AG09309 (cell line): ENCODE data around the gene AFMID.

Source experiments
- DNase-seq: peaks from one replicate; pipeline ENCODE4 v3.0.0-alpha.2; 2010; ENCODE audit warnings: low read depth
- H3K4me3 ChIP-seq: 2 replicates; pipeline ENCODE4 v1.5.1; 2011; ENCODE audit warnings: mild to moderate bottlenecking, low read depth, low read length, moderate library complexity; ENCODE audit not compliant: control insufficient read depth
- CTCF ChIP-seq: IDR thresholded peaks from 2 replicates; pipeline ENCODE4 v1.5.1; 2011; ENCODE audit warnings: mild to moderate bottlenecking, low read depth, low read length, inconsistent platforms; ENCODE audit not compliant: insufficient read depth, control insufficient read depth; ENCODE audit errors: missing control alignments

Gene AFMID

GRCh38 chr17:78174870-78175642, 12.1 kb upstream of the AFMID start:
- no peak for DNase-seq
- no peak overlapping the region for H3K4me3 ChIP-seq

DNA sequence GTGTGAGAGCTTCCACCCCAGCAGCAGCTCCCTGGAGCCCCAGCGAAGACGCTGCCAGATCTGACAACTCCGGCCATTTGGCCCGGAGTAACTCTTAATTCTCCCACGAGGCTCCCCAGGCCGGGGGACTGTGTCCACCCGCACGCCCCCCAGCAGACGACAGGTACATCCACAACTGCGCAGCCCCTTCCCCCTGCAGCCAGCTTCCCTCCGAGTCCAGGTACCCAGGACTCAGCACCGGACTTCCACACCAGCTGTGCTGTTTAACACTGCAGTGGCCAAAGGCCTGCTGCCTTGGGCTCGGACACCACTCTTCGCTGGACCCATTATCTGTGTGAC, 11.6 kb upstream of the AFMID start:
- H3K4me3 ChIP-seq: no peak overlapping the region
- no peak for DNase-seq
- TF ChIP-seq CTCF: no peak

More at GRCh38 chr17:78174870-78175642, 12.1 kb upstream of the AFMID start:
- no peak for TF ChIP-seq CTCF

GRCh38 chr17:78176548-78177025, 10.6 kb upstream of the AFMID start:
- no peak overlapping the region for H3K4me3 ChIP-seq
- DNase-seq: no peak
- peak; percentile 84 for TF ChIP-seq CTCF

DNA sequence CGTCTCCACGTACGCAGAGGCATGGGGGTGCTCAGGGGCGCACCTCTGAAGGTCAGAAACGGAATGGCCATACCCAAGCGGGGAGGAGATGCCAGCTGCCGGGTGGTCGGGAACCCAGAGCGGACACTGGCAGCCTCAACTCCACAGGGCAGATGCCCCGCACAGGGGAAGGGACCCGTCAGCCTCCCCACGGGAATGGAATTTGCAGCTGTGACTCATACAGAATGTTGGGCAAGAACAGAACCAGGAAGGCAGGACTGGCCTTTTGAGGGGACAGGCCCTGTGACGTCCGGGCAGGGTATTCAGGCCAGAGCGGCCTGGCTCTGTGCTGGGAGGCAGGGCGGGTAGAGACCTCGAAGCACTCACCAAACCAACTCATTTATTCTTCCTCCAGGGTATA, 7.8 kb upstream of the AFMID start:
- DNase-seq: peak; percentile 13
- H3K4me3 ChIP-seq: no peak overlapping the region
- no peak for TF ChIP-seq CTCF

DNA sequence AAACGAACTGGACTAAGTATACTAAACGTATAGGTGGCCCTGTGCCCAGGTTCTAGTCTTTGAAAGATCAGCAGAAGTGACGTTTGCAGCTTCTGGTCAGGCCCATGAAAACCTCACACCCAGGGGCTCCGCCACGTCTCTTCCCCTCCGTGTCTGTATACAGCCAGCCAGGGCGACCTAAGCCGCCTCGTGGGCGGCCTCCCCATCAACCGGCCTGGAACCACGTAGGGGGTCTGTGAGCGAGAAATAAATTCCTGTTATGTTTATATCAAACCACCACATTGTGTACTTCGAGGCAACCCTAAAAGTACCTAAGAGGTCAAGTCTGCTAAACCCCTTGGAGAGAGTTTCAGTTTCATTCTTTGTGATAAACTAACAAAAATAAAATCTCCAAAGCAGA, 7.1 kb upstream of the AFMID start:
- DNase-seq: no peak
- no peak for TF ChIP-seq CTCF
- no peak overlapping the region for H3K4me3 ChIP-seq

DNA sequence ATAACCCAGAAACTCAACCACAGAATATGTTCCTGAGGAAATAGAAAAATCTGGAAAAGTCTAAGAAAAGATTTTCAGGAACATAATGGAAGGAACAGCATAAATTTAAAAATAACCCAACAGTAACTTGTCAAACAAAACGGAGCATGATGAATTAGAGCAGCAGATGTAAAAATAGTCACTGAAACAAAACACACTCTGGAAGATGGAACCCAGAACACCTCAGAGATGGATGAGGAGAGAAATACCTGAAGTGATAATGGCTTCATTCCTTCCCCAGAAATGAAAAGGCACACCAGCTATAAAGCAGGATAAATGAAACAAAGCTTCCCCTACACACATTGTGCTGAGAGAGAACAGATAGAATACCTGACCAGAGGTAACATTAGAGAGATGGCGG, 6.7 kb upstream of the AFMID start:
- no peak for DNase-seq
- no peak overlapping the region for H3K4me3 ChIP-seq
- no peak for TF ChIP-seq CTCF
